ENCODE results near the gene WDR3. TPM values are rescaled to one million over a fixed set of nuclear protein-coding genes. Genes with fewer than 3 reads are reported as not detected.

WDR3 gene
- polyA plus RNA-seq, 1 donor from 2014 or later: 20.6 TPM

DNA sequence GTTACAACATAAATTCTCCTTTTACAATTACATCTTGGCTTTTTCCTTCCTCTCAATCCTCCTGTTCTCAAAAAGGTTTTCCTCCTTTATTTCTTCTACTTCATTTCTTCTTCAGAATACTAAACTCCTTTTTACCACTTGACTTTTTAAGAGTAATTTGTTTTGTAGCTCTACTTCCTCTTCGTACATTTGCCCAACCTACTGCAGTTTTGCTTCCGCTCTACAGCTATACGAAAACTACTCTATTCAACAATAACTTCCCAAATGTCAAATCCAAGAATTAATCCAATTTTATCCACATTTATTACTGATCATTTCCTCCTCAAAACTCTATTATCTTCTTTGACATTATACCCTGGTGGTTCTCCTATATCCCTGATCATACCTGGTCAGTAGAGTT is 3.6 kb upstream of the WDR3 start:
- Histone ChIP-seq H3K27ac (ENCODE audit: low read length) (no peak overlapping the region), H3K9ac (ENCODE audit: low read length) (no peak overlapping the region), H3K36me3 (ENCODE audit: insufficient read depth, low read length) (no peaks in the 10 kb centered on the region), H3K9me3 (ENCODE audit: low read length) (no peaks in the 10 kb centered on the region), H3K79me2 (replicated peaks; ENCODE audit: insufficient read depth, low read length) (peaks cover 53% of the 10 kb centered on the region), H2AFZ (ENCODE audit: low read depth, low read length) (no peak overlapping the region), H3K9me2 (ENCODE audit: insufficient read depth, low read length) (no peaks in the 10 kb centered on the region), H3K27me3 (ENCODE audit: insufficient read depth, low read depth, low read length) (no peaks in the 10 kb centered on the region), H3F3A (ENCODE audit: insufficient read depth, low read length, poor library complexity, severe bottlenecking) (no peaks in the 10 kb centered on the region), H4K20me1 (ENCODE audit: insufficient read depth) (no peaks in the 10 kb centered on the region), H3K4me3 (ENCODE audit: low read length) (no peak overlapping the region), H3K4me2 (ENCODE audit: low read length) (no peak overlapping the region)
- TF ChIP-seq, protein P1, sequence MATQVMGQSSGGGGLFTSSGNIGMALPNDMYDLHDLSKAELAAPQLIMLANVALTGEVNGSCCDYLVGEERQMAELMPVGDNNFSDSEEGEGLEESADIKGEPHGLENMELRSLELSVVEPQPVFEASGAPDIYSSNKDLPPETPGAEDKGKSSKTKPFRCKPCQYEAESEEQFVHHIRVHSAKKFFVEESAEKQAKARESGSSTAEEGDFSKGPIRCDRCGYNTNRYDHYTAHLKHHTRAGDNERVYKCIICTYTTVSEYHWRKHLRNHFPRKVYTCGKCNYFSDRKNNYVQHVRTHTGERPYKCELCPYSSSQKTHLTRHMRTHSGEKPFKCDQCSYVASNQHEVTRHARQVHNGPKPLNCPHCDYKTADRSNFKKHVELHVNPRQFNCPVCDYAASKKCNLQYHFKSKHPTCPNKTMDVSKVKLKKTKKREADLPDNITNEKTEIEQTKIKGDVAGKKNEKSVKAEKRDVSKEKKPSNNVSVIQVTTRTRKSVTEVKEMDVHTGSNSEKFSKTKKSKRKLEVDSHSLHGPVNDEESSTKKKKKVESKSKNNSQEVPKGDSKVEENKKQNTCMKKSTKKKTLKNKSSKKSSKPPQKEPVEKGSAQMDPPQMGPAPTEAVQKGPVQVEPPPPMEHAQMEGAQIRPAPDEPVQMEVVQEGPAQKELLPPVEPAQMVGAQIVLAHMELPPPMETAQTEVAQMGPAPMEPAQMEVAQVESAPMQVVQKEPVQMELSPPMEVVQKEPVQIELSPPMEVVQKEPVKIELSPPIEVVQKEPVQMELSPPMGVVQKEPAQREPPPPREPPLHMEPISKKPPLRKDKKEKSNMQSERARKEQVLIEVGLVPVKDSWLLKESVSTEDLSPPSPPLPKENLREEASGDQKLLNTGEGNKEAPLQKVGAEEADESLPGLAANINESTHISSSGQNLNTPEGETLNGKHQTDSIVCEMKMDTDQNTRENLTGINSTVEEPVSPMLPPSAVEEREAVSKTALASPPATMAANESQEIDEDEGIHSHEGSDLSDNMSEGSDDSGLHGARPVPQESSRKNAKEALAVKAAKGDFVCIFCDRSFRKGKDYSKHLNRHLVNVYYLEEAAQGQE (IDR thresholded peaks at IDR 0.05; ENCODE audit: borderline replicate concordance): no peak
- TF ChIP-seq TAF1 (IDR thresholded peaks at IDR 0.05; ENCODE audit: low read depth): no peak
- no peak for TF ChIP-seq POLR2AphosphoS5 (IDR thresholded peaks at IDR 0.05)
- no peak for TF ChIP-seq RAD21 (conservative IDR thresholded peaks at IDR 0.05)
- no peak for TF ChIP-seq CTCF (IDR thresholded peaks at IDR 0.05; ENCODE audit: poor library complexity, severe bottlenecking)
- no peak for TF ChIP-seq EZH2 (IDR thresholded peaks at IDR 0.05; ENCODE audit: borderline replicate concordance, insufficient read depth, low read length, poor library complexity, severe bottlenecking)
- no peak for TF ChIP-seq MXI1 (conservative IDR thresholded peaks at IDR 0.05; ENCODE audit: poor library complexity, severe bottlenecking)
- no peak for TF ChIP-seq SMC3 (conservative IDR thresholded peaks at IDR 0.05; ENCODE audit: poor library complexity)
- TF ChIP-seq EP300 (conservative IDR thresholded peaks at IDR 0.05; ENCODE audit: poor library complexity, severe bottlenecking): no peak

DNA sequence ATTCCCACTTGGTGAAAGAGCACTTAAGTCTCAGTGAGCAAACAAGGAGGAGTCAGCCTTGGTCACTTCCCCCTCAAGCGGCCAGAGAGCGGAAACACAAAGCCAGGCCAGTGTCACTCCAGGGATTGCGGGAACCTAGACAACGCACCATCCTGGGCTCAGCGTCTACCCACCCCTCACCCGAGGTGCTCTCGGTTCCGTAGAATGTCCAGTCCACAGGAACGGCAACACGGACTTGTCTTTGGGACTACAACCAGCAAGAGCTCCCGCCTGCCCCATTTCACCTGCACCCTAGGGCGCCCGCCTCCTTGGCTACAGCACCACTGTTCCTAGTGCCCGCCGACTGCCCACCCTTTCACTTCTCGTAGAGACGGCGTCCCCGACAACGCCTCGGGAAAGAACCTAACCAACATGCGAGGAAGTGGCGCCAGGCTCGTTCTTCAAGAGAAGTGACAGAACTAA is 627 bp upstream of the WDR3 start:
- no peaks in the 10 kb centered on the region for H3K27me3 ChIP-seq (ENCODE audit: insufficient read depth, low read depth, low read length)
- peaks cover 64% of the 10 kb centered on the region for H3K79me2 ChIP-seq (replicated peaks; ENCODE audit: insufficient read depth, low read length)
- peak overlapping the region; percentile 75 for H3K27ac ChIP-seq (ENCODE audit: low read length)
- H3K4me3 ChIP-seq (ENCODE audit: low read length): peak overlapping the region; percentile 87
- H4K20me1 ChIP-seq (ENCODE audit: insufficient read depth): no peaks in the 10 kb centered on the region
- H3K9me3 ChIP-seq (ENCODE audit: low read length): no peaks in the 10 kb centered on the region
- peak; percentile 10 for TF ChIP-seq SMC3 (conservative IDR thresholded peaks at IDR 0.05; ENCODE audit: poor library complexity)
- TF ChIP-seq CTCF (IDR thresholded peaks at IDR 0.05; ENCODE audit: poor library complexity, severe bottlenecking): no peak
- no peaks in the 10 kb centered on the region for H3K36me3 ChIP-seq (ENCODE audit: insufficient read depth, low read length)
- peak overlapping the region; percentile 81 for H3K9ac ChIP-seq (ENCODE audit: low read length)
- peak overlapping the region; percentile 79 for H2AFZ ChIP-seq (ENCODE audit: low read depth, low read length)
- no peaks in the 10 kb centered on the region for H3F3A ChIP-seq (ENCODE audit: insufficient read depth, low read length, poor library complexity, severe bottlenecking)
- H3K9me2 ChIP-seq (ENCODE audit: insufficient read depth, low read length): no peaks in the 10 kb centered on the region
- peak overlapping the region; percentile 84 for H3K4me2 ChIP-seq (ENCODE audit: low read length)

Measured in neural cell (in vitro differentiated cells).